Dedifferentiated amniotic fluid mesenchymal stem cell (primary cell): ENCODE data around the gene ITGA5.

Experiments
- DNase-seq: peaks from one replicate; pipeline ENCODE4 v3.0.0-alpha.2; 2016; ENCODE audit errors: extremely low spot score

The ITGA5 gene

GRCh38 chr12:54419088-54419887, at the start of gene ITGA5:
TSS of gene ITGA5 (minus strand) at chr12:54419266. CDS start at chr12:54419198, 68 bp downstream.
- peak; percentile 62 for DNase-seq

- DNase-seq, result no peak
Observed at GRCh38 chr12:54465857-54466523, 46.9 kb upstream of the ITGA5 start.

- DNase-seq, result peak; percentile 38
Observed at GRCh38 chr12:54463484-54463883, 44.4 kb upstream of the ITGA5 start.

GRCh38 chr12:54463034-54463433, 44.0 kb upstream of the ITGA5 start:
- DNase-seq, result peak; percentile 75

- no peak for DNase-seq
Observed at GRCh38 chr12:54460317-54460923, 41.4 kb upstream of the ITGA5 start.

GRCh38 chr12:54459355-54459754, 40.3 kb upstream of the ITGA5 start:
- no peak for DNase-seq

GRCh38 chr12:54455760-54456469, 36.8 kb upstream of the ITGA5 start:
- no peak for DNase-seq

- no peak for DNase-seq
Observed at GRCh38 chr12:54452628-54453027, 33.6 kb upstream of the ITGA5 start.

GRCh38 chr12:54448344-54448743, 29.3 kb upstream of the ITGA5 start:
- no peak for DNase-seq

GRCh38 chr12:54447917-54448316, 28.9 kb upstream of the ITGA5 start:
- no peak for DNase-seq

GRCh38 chr12:54444206-54444605, 25.1 kb upstream of the ITGA5 start:
- no peak for DNase-seq

GRCh38 chr12:54443446-54443845, 24.4 kb upstream of the ITGA5 start:
- DNase-seq, result no peak

GRCh38 chr12:54442961-54443360, 23.9 kb upstream of the ITGA5 start:
- no peak for DNase-seq

- DNase-seq, result no peak
Observed at GRCh38 chr12:54442099-54442498, 23.0 kb upstream of the ITGA5 start.

GRCh38 chr12:54439521-54440255, 20.6 kb upstream of the ITGA5 start:
- peak; percentile 66 for DNase-seq

GRCh38 chr12:54439096-54439495, 20.0 kb upstream of the ITGA5 start:
- no peak for DNase-seq

GRCh38 chr12:54438517-54438916, 19.5 kb upstream of the ITGA5 start:
- DNase-seq, result no peak

GRCh38 chr12:54437697-54438096, 18.6 kb upstream of the ITGA5 start:
- no peak for DNase-seq

GRCh38 chr12:54437243-54437642, 18.2 kb upstream of the ITGA5 start:
- DNase-seq, result no peak

- DNase-seq, result no peak
Observed at GRCh38 chr12:54432815-54433164, 13.7 kb upstream of the ITGA5 start.
